ENCODE measurements around the gene TEX19. TPM values are rescaled to one million over a fixed set of nuclear protein-coding genes. Genes with fewer than 3 reads are reported as not detected.
"Not testable (repeated sequence)": the region's sequence is repeated elsewhere in the genome, so short reads cannot be mapped to it uniquely, and the experiment has no call there.

The TEX19 gene
- polyA plus RNA-seq, 3 donors = not detected

DNA sequence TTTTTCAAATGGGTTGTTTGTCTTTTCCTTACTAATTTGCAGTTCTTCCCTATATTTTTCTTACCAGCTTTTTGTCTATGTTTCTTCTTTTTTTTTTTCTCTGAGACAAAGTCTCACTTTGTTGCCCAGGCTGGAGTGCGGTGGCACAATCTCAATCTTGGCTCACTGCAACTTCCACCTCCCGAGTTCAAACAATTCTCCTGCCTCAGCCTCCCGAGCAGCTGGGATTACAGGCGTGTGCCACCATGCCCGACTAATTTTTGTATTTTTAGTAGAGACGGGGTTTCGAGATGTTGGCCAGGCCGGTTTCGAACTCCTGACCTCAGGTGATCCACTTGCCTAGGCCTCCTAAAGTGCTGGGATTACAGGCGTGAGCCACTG, 14.0 kb downstream of the TEX19 start:
- not testable (repeated sequence) for DNase-seq (ENCODE audit: low read depth in 3 of 3, low spot score in 2 of 3)

DNA sequence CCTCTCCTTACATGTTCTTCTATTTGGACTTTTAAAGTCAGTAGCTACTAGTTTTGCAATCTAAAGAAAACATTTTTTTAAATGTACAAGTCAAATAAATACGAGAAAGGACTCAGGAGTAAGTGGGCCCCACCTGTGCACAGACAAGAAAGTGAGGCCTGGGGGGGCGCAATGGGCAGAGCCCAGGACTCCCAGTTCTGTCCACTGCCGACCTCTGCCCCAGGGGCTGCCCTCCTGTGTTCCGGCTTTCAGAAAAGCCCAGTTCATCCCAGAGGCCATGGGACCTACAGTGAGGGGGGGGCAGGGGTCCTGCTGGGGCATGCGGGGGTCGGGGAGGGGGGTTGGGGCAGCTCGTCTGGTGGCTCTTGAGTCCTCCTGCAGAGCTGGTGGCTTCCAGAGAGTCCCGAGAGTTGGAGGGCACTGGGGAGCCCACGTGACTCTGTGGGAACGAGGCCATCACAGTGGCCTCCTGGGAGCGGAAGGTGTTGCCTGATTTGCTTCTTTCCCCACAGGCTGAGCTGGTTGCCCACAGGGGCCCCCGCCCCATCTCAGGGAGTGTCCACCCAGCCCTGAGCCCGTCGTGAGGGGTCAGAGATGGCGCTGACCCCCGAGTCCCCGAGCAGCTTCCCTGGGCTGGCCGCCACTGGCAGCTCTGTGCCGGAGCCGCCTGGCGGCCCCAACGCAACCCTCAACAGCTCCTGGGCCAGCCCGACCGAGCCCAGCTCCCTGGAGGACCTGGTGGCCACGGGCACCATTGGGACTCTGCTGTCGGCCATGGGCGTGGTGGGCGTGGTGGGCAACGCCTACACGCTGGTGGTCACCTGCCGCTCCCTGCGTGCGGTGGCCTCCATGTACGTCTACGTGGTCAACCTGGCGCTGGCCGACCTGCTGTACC, 14.9 kb downstream of the TEX19 start:
- no peak for DNase-seq (ENCODE audit: low read depth in 3 of 3, low spot score in 2 of 3)

DNA sequence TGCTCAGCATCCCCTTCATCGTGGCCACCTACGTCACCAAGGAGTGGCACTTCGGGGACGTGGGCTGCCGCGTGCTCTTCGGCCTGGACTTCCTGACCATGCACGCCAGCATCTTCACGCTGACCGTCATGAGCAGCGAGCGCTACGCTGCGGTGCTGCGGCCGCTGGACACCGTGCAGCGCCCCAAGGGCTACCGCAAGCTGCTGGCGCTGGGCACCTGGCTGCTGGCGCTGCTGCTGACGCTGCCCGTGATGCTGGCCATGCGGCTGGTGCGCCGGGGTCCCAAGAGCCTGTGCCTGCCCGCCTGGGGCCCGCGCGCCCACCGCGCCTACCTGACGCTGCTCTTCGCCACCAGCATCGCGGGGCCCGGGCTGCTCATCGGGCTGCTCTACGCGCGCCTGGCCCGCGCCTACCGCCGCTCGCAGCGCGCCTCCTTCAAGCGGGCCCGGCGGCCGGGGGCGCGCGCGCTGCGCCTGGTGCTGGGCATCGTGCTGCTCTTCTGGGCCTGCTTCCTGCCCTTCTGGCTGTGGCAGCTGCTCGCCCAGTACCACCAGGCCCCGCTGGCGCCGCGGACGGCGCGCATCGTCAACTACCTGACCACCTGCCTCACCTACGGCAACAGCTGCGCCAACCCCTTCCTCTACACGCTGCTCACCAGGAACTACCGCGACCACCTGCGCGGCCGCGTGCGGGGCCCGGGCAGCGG, 15.7 kb downstream of the TEX19 start:
- no peak for DNase-seq (ENCODE audit: low read depth in 3 of 3, low spot score in 2 of 3)

DNA sequence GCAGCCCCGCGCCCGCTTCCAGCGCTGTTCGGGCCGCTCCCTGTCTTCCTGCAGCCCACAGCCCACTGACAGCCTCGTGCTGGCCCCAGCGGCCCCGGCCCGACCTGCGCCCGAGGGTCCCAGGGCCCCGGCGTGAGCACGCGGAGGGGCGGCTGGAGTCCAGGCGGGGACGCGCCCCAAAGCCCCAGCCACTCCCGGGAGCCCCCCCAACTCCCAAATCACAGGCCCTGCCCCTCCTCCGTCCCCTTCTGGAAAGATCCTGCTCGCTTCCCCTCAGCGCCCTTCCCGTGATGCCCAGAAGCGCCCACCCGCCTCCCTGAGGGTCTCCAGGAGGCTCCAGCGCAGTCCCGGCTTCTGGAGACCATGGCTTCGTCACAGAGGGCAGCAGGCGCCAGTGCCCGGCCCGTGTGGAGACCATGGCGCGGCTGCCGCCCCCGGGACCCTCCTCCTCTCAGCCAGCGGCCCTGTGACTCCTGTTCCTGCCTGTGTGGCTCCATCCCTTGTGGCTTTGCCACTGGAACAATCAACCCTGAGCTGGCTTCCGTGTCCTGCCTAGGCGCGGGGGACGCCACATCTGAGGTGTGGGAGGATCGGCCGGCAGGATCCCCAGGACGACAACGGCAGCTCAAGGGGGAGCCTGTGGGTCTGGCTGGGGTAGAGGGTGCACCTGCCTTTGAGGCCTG, 16.5 kb downstream of the TEX19 start:
- DNase-seq (ENCODE audit: low read depth in 3 of 3, low spot score in 2 of 3) = no peak

DNA sequence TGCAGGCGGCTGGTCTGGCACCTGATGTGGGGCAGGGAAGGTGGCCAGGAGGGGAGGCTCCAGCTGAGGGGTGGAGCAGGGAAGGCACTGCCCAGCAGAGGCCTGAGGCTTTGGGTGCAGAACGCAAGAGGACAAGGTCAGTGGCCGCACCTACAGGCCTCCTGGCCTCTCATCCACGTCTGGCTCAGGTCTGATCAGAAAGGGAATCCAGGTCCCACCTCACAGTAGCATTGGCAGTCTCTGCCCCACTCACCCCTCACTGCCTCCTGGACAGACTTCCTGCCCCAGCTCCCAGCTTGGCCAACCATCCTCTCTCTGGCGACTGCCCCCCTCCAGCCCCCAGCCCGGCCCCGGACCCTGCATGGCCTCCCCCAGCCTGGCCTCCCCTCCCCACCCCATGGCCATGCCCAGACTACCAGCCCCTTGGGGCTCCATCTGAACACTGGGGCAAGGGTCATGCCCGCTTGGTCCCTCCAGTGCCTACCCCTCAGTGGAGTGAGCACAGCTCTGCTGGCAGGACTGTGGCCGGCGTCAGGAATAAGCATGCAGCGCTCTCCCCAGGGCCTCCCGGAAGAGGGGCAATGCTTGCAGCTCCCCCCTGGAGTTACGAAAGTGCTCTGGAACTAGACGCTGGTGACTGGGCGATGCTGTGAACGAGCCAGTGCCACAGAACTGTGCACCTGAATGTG, 17.1 kb downstream of the TEX19 start:
- no peak for DNase-seq (ENCODE audit: low read depth in 3 of 3, low spot score in 2 of 3)

DNA sequence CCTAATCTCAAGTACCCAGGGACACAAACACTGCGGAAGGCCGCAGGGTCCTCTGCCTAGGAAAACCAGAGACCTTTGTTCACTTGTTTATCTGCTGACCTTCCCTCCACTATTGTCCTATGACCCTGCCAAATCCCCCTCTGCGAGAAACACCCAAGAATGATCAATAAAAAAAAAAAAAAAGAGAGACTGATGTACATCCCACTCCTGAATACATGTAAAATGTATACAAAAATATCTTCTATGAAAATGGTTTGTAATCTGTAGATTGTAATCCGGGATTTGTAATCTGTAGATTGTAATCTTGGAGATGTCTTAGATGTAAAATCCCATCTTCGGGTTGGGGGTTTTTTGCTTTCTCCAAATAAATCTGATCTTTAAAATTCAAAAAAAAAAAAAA, 18.2 kb downstream of the TEX19 start:
- not testable (repeated sequence) for DNase-seq (ENCODE audit: low read depth in 3 of 3, low spot score in 2 of 3)

DNA sequence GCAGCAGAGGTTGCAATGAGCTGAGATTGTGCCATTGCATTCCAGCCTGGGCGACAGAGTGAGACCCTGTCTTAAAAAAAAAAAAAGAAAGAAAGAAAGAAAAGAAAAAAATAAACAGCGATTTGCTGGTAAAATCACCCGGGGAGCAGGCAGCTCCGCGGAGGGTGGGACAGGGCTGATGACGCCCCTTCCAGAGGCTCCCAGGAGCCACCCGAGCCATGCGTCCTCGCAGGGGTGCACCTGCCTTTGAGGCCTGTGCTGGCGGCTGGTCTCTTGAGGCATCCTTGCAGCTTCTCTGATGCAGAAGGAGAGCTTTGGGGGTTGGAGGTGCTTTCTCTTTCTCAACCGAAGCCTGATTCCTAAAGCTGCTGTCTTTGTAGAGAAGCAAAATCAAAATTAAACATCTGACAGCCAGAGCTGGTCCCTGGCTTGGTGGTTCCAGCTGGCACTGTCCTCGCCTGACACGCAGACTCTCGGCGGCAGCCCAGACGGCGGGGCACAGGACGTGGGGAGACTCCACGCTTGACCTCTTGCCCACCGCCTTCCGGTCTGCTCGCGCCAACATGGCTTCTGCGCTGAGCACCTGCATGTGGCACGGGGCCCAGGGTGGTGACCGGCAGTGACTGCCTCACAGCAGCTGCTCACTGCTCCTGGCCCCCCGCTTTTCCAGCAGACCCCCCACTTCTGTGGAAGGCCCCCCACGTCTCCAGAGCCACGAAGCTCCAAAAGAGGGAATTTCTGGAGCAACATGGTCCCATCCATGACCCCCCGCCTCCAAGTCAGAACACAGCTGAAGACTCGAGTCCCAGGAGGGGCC, 19.1 kb downstream of the TEX19 start:
- DNase-seq (ENCODE audit: low read depth in 3 of 3, low spot score in 2 of 3) = no peak

DNA sequence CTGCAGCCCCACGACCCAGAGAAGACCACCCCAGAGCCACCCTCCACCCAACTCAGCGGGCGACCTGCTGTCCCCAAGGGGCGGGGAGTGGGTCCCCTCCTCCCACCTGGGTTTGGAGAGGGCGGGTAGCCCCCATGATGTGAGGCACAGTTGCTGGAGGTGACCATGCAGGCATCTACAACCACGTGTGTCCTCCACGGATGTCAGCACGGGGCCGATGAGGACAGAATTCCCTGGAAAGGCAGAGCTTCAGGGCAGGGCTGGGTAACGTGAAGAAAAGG, 19.6 kb downstream of the TEX19 start:
- DNase-seq (ENCODE audit: low read depth in 3 of 3, low spot score in 2 of 3) = no peak

DNA sequence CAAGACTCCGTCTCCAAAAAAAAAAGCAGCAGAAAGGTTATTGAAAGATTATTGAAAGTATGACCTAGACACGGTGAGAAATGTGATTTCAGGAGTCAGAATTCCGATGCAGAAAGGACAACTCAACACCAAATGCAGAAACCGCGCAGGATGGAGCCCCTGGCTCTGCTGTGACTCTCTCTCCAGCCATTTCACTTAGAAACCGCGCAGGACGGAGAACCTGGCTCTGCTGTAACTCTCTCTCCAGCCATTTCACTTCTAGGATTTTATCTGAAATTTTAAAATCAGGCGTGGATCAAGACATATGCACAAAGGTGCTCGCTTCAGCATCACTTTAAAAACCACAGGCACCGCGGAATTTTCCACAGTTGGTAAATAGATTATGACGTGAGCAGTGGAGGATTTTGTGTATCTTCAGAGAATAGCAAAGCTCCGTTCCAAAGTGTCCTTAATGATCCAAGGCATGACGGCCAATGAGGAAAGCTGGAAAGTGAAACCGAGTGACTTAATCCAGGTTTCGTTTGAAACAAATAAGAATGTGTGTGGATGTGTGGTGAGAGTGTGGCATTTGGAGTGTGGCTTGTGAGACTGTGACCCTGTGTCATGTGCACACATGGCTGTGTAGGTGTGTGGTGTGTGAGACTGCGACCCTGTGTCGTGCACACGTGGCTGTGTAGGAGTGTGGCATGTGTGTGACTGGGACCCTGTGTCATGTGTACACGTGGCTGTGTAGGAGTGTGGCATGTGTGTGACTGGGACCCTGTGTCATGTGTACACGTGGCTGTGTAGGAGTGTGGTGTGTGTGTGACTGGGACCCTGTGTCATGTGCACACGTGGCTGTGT, 22.0 kb downstream of the TEX19 start:
- DNase-seq (ENCODE audit: low read depth in 3 of 3, low spot score in 2 of 3) = no peak

DNA sequence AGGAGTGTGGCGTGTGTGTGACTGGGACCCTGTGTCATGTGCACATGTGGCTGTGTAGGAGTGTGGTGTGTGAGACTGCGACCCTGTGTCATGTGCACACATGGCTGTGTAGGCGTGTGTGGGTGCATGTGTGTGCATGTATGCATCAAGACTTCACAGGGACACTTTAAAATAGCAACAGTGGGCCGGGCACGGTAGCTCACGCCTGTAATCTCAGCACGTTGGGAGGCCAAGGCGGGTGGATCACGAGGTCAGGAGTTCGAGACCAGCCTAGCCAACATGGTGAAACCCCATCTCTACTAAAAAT, 22.6 kb downstream of the TEX19 start:
- DNase-seq (ENCODE audit: low read depth in 3 of 3, low spot score in 2 of 3) = not testable (repeated sequence)

DNA sequence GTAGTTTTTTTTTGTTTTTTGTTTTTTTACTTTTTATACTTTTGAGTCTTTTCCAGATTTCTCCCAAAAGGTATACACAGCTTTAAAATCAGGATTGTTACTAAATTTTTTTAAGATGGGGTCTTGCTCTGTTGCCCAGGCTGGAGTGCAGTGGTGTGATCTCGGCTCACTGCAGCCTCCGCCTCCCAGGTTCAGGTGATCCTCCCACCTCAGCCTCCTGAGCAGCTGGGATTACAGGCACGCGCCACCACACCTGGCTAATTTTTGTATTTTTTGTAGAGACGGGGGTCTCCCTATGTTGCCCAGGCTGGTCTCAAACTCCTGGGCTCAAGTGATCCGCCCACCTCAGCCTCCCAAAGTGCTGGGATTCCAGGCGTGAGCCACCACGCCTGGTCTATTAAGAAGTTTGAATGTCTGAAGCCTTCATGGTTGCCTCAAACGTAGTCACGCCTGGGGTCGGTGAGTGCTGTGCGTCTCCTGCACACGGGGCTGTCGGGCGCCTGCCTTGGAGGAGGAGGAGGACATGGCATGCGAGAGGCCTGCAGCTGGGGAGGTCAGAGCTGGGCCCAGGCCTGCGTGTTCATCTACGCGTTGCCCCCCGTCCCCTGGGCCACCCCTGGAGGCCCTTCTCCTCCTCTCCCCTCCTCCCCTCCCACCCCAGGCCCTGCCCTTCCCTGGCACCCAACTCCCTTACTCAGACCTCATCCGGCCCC, 23.3 kb downstream of the TEX19 start:
- not testable (repeated sequence) for DNase-seq (ENCODE audit: low read depth in 3 of 3, low spot score in 2 of 3)

DNA sequence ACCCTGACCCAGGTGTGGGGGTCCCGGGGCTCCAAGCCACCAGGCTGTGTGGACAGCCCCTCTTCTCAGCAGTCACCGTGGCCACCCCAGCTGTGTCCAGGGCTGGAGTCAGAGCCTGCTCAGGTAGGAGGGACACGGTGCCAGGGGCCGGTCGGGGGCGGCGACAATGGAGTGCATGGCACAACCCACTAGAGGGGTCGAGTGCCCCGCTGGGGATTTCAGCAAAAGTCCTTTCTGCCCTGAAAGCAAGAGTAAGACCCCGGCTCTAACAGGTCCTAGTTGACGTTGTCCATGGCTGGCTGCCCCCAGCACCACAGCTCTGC, 23.8 kb downstream of the TEX19 start:
- DNase-seq (ENCODE audit: low read depth in 3 of 3, low spot score in 2 of 3) = no peak

DNA sequence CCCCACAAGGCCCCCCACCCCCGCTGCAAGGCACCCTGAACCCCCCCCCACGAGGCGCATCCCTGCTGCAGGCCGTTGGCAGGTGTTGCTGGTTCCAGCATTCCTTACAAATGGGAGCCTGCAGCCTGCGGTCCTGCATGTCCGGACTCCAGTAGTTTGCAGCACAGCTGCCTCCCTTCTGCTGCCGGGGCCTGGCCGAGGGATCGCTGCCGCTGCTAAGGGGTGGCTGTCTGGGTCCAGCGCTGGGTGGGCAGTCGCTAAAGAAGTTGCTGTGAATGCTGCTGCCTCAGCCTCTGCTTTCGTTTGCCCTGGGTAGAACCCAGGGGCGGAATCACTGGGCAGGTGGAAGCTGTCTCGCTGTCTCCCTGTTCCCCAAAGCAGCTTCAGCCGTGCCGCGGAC, 24.4 kb downstream of the TEX19 start:
- DNase-seq (ENCODE audit: low read depth in 3 of 3, low spot score in 2 of 3) = no peak

DNA sequence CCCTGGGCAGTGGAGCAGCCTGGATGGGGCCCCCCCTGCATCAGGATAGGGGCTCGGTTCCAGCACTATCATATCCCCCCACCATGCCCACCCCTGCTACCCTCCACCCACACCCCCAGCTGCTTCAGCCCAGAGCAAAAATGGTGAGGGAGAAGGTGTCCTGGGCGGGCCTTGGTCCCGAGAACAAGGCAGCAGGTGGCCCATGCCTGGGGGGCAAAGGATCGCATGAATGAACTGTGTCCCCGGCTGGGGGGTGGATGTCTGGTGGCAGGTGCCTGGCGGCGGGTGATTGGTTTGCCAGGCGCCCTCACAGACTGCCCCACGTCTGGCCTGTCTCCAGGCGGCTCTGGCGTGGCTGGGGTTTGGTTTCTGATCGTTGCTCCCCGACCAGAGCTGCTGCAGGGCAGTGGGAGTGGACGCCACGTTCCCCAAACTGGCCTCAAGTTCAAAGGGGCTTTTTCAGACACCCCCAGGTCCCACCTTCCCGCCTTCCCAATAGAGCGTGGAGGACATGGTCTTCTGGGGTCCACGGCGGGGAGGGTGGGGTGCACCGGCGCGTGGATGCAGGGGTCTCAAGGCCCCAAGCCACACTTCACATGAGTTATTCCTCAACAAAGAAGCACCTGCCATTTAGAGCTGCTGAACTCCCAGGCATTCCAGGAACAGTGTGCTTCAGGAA, 25.1 kb downstream of the TEX19 start:
- DNase-seq (ENCODE audit: low read depth in 3 of 3, low spot score in 2 of 3) = no peak

DNA sequence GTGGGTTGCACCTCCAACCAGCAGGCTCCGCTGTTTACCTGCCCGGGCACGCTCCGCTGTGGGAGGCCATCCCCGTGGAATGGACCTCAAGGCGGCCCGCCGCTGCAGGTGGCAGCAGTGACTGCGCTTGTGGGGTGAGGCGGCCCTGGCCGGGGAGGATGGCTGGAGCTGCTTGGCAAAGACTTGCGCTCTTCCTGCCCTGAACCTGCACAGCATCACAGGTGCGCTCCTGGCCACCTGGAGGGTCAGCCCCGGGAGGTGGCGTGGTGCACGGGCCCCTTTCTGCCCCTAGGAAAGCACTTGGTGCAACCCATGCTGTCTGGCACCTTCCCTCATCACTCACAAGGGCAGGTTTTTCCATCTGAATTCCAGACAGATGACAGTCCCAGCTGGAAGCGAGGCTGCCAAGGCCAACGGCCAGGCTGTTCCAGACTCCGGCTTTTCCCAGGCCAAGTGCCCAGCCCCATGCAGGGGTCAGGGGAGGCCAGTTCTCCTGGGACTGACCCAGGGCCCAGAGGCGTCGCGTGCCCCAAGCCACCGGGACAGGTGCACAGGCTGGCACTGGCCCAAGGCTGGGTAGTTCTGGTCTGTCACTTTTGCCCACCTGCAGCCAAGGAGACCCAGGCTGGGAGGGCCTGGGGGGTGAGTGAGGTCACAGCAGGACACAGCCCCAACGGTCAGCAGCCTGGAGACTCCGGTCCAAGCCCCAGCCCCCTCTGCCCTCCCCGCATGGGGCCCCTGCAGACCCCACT, 25.9 kb downstream of the TEX19 start:
- DNase-seq (ENCODE audit: low read depth in 3 of 3, low spot score in 2 of 3) = no peak

DNA sequence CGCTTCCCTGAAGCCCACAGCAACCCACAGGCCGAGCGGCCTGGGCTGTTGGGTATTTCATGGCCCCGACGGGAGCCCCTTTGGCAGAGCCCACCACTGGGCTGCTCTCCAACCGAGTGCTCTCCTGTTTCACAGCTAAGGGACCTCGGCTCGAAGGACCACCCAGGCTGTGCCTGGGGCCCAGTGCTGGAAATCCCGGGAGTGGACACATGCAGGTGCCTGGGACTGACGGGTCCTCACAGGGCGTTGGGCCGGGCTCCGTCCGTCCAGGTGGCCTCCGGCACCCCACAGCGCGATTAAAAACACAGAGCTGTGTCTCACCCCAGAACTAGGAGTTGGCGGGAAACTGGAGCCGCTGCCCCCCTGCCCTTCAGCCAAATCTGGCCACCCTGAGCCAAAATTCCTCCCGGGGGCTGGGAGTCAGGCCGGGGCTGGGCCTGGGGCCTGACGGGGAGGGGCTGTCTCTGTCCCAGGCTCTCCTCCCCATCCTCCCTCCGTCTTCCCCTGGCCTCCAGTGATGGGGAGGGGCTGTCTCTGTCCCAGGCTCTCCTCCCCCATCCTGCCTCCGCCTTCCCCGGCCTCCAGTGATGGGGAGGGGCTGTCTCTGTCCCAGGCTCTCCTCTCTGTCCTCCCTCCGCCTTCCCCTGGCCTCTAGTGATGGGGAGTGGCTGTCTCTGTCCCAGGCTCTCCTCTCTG, 26.7 kb downstream of the TEX19 start:
- DNase-seq (ENCODE audit: low read depth in 3 of 3, low spot score in 2 of 3) = no peak

DNA sequence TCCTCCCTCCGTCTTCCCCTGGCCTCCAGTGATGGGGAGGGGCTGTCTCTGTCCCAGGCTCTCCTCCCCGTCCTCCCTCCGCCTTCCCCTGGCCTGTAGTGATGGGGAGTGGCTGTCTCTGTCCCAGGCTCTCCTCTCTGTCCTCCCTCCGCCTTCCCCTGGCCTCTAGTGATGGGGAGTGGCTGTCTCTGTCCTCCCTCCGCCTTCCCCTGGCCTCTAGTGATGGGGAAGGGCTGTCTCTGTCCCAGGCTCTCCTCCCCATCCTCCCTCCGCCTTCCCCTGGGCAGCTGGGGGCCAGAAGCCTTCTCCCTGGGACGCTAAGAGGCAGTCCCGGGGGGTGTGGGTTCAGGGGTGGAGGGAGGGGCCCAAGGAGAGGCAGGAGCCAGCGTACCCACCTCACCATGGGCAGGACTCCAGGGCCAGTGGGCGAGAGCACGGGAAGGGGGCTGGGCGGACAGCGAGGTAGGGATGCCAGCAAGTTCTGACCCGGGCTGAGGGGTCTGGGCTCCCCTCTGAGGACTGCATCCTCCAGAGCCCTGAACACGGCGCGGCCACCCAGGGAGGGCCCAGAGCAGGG, 27.3 kb downstream of the TEX19 start:
- no peak for DNase-seq (ENCODE audit: low read depth in 3 of 3, low spot score in 2 of 3)

All from right renal cortex interstitium (tissue), 3 donors.